Measurements from ENCODE around the gene TOX2. TPM values are rescaled to one million over a fixed set of nuclear protein-coding genes. Genes with fewer than 3 reads are reported as not detected.

Gene TOX2
- total RNA-seq, 1 experiment from 2014 or later = 1.7 TPM

- Histone ChIP-seq H3K4ac (ENCODE audit: low read depth, low read length) (no peak overlapping the region), H3K9me3 (ENCODE audit: control insufficient read depth, low read depth, low read length) (no peaks in the 10 kb centered on the region), H4K91ac (ENCODE audit: insufficient read length, low read depth, low read length) (no peak overlapping the region), H3K27ac (ENCODE audit: insufficient read length, low read depth, low read length) (no peak overlapping the region), H3K14ac (ENCODE audit: insufficient read depth, low read length) (no peak overlapping the region; the same call in 1 of the 2 replicates), H2BK20ac (ENCODE audit: low read depth, low read length, poor library complexity, severe bottlenecking) (no peak overlapping the region), H2BK12ac (ENCODE audit: insufficient read length, low read depth, low read length) (no peak overlapping the region), H3K4me1 (ENCODE audit: insufficient read depth, low read length) (no peaks in the 10 kb centered on the region), H2BK15ac (ENCODE audit: low read depth, low read length) (no peak overlapping the region), H3K79me1 (ENCODE audit: insufficient read depth, low read depth, low read length, poor library complexity, severe bottlenecking) (no peaks in the 10 kb centered on the region), H3K23me2 (ENCODE audit: insufficient read length, low read depth, low read length, poor library complexity, severe bottlenecking) (no peaks in the 10 kb centered on the region), H3T11ph (ENCODE audit: low read length) (no peak overlapping the region), H4K20me1 (ENCODE audit: control insufficient read depth, insufficient read depth, insufficient read length) (no peaks in the 10 kb centered on the region), H2AK5ac (ENCODE audit: insufficient read length, low read length) (no peak overlapping the region), H4K8ac (replicated peaks; ENCODE audit: insufficient read length, low read depth, low read length) (no peak overlapping the region), H3K56ac (ENCODE audit: insufficient read length, low read depth, low read length) (no peak overlapping the region), H3K9ac (ENCODE audit: extremely low read depth, insufficient read length, low read length) (no peak overlapping the region), H3K18ac (ENCODE audit: insufficient read length, low read depth, low read length) (no peak overlapping the region), H2BK5ac (ENCODE audit: insufficient read length, low read length) (no peak overlapping the region), H3K27me3 (ENCODE audit: insufficient read depth, low read length) (no peaks in the 10 kb centered on the region), H3K79me2 (ENCODE audit: insufficient read depth, low read length) (no peaks in the 10 kb centered on the region), H4K5ac (ENCODE audit: insufficient read length, low read depth, low read length) (no peak overlapping the region), H2AFZ (ENCODE audit: low read length) (no peak overlapping the region), H3K23ac (ENCODE audit: insufficient read length, low read depth, low read length) (no peak overlapping the region), H2BK120ac (ENCODE audit: low read depth, low read length, poor library complexity, severe bottlenecking) (no peak overlapping the region), H3K4me2 (ENCODE audit: insufficient read depth, insufficient read length, low read length) (no peak overlapping the region)
- WGBS (ENCODE audit: extremely low coverage, insufficient read length, low lambda C conversion rate) = no CpG with 5 or more reads among the region's 11 CpGs
- Mint-ChIP-seq H3K27ac (no peak overlapping the region), H3K36me3 (ENCODE audit: insufficient read depth in 1 of 3, low read depth in 3 of 3) (no peaks in the 10 kb centered on the region), H3K4me3 (no peak overlapping the region), H3K27me3 (ENCODE audit: low read depth) (no peaks in the 10 kb centered on the region), H3K9me3 (peaks cover 0 to 2% of the 10 kb centered on the region in 2 experiments; a peak in 2 of 5 replicates), H3K4me1 (no peaks in the 10 kb centered on the region)
- TF ChIP-seq CTCF (conservative IDR thresholded peaks at IDR 0.05) = no peak
- DNase-seq = no peak
Observed at GRCh38 chr20:43994486-43995100, 79.9 kb downstream of the TOX2 start.
